HEK293T (cell line): ENCODE data around the gene CCDC69.

Experiments used
- CTCF ChIA-PET: fragments of 350-600 bp; formaldehyde crosslinking; extraction: SDS; loops from one replicate; lab custom pipeline; 2021; ENCODE audit warnings: antibody characterized with exemption, inconsistent platforms; lab: Yijun Ruan, JAX
- POLR2A ChIA-PET: fragments of 350-600 bp; formaldehyde crosslinking; extraction: SDS; loops from one replicate; lab custom pipeline; 2020; ENCODE audit warnings: antibody characterized with exemption, inconsistent platforms; lab: Yijun Ruan, JAX
- DNase-seq: peaks from one replicate; pipeline ENCODE4 v3.0.0; 2012; ENCODE audit warnings: mixed read lengths; ENCODE audit errors: extremely low spot score
- ARNT ChIP-seq: fragments of 450-650 bp; IDR thresholded peaks from 2 replicates; pipeline ENCODE4 v1.6.1; 2017; ENCODE audit warnings: mild to moderate bottlenecking
- BHLHE40 ChIP-seq: fragments of 450-650 bp; IDR thresholded peaks from 2 replicates; pipeline ENCODE4 v1.6.1; 2016; ENCODE audit warnings: mild to moderate bottlenecking, moderate library complexity, borderline replicate concordance
- CTBP1 ChIP-seq: fragments of 450-650 bp; IDR thresholded peaks from 2 replicates; pipeline ENCODE4 v1.6.1; 2016; ENCODE audit warnings: borderline replicate concordance
- ELF4 ChIP-seq: fragments of 450-650 bp; IDR thresholded peaks from 2 replicates; pipeline ENCODE4 v1.6.1; 2017; ENCODE audit warnings: antibody characterized with exemption
- FOXA1 ChIP-seq: fragments of 450-650 bp; IDR thresholded peaks from 2 replicates; pipeline ENCODE4 v1.6.1; 2016; ENCODE audit warnings: mild to moderate bottlenecking
- FOXK2 ChIP-seq: fragments of 450-650 bp; IDR thresholded peaks from 2 replicates; pipeline ENCODE4 v1.6.1; 2016; ENCODE audit warnings: mild to moderate bottlenecking
- FOXM1 ChIP-seq: fragments of 450-650 bp; IDR thresholded peaks from 2 replicates; pipeline ENCODE4 v1.6.1; 2017; ENCODE audit warnings: mild to moderate bottlenecking, borderline replicate concordance
- HDGF ChIP-seq: fragments of 450-650 bp; IDR thresholded peaks from 2 replicates; pipeline ENCODE4 v1.6.1; 2017; ENCODE audit warnings: antibody characterized with exemption, borderline replicate concordance
- L3MBTL2 ChIP-seq: fragments of 450-650 bp; conservative IDR thresholded peaks from 2 replicates; pipeline ENCODE4 v1.6.1; 2016; ENCODE audit warnings: mild to moderate bottlenecking
- LEF1 ChIP-seq: fragments of 450-650 bp; IDR thresholded peaks from 2 replicates; pipeline ENCODE4 v1.6.1; 2017; ENCODE audit warnings: mild to moderate bottlenecking, borderline replicate concordance
- NFRKB ChIP-seq: fragments of 450-650 bp; IDR thresholded peaks from 2 replicates; pipeline ENCODE4 v1.6.1; 2016; ENCODE audit warnings: mild to moderate bottlenecking, moderate library complexity
- SP1 ChIP-seq: fragments of 450-650 bp; IDR thresholded peaks from 2 replicates; pipeline ENCODE4 v1.6.1; 2017
- SUZ12 ChIP-seq: fragments of 450-650 bp; IDR thresholded peaks from 2 replicates; pipeline ENCODE4 v1.6.1; 2016; ENCODE audit warnings: mild to moderate bottlenecking
- TARDBP ChIP-seq: fragments of 450-650 bp; IDR thresholded peaks from 2 replicates; pipeline ENCODE4 v1.6.1; 2016
- ZNF384 ChIP-seq: fragments of 450-650 bp; IDR thresholded peaks from 2 replicates; pipeline ENCODE4 v1.6.1; 2016
- TF ChIP-seq, protein P1 (sequence below): fragments of 450-650 bp; IDR thresholded peaks from 2 replicates; pipeline ENCODE4 v1.6.1; 2016

The CCDC69 gene

DNA sequence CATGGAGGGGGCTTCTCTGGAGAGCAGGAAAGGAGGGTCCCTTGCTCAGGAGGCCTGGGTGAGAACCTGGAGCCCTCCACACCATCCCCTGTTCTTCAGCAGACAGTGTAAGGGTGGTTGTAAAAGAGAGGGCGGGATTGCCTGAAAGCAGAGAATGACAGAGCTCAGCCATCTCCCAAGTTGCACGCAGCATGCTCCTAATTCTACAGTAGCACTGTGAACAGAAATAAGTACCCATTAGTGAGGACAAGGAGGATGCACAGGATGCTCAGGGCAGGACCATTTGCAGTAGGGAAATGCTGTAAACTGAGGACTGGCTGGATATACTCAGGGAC lies 8.4 kb downstream of the CCDC69 start:
- POLR2A ChIA-PET: interaction anchor here (1.2 kb wide), 1 partner anchor 37 kb away, joined by 4 read pairs; the partner anchor contains the start of gene GM2A
- TF ChIP-seq FOXK2 (no peak), CTBP1 (no peak), ARNT (no peak), SUZ12 (no peak), L3MBTL2 (no peak), ZNF384 (no peak), NFRKB (no peak), BHLHE40 (no peak), ELF4 (no peak), SP1 (no peak), TARDBP (no peak), FOXA1 (no peak), FOXM1 (no peak), LEF1 (no peak), HDGF (no peak)
- TF ChIP-seq, protein P1, sequence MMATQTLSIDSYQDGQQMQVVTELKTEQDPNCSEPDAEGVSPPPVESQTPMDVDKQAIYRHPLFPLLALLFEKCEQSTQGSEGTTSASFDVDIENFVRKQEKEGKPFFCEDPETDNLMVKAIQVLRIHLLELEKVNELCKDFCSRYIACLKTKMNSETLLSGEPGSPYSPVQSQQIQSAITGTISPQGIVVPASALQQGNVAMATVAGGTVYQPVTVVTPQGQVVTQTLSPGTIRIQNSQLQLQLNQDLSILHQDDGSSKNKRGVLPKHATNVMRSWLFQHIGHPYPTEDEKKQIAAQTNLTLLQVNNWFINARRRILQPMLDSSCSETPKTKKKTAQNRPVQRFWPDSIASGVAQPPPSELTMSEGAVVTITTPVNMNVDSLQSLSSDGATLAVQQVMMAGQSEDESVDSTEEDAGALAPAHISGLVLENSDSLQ: no peak
- no peak for DNase-seq
- CTCF ChIA-PET: interaction anchor here (0.9 kb wide), 1 partner anchor 89 kb away, joined by 3 read pairs; no protein-coding TSS in a partner anchor

DNA sequence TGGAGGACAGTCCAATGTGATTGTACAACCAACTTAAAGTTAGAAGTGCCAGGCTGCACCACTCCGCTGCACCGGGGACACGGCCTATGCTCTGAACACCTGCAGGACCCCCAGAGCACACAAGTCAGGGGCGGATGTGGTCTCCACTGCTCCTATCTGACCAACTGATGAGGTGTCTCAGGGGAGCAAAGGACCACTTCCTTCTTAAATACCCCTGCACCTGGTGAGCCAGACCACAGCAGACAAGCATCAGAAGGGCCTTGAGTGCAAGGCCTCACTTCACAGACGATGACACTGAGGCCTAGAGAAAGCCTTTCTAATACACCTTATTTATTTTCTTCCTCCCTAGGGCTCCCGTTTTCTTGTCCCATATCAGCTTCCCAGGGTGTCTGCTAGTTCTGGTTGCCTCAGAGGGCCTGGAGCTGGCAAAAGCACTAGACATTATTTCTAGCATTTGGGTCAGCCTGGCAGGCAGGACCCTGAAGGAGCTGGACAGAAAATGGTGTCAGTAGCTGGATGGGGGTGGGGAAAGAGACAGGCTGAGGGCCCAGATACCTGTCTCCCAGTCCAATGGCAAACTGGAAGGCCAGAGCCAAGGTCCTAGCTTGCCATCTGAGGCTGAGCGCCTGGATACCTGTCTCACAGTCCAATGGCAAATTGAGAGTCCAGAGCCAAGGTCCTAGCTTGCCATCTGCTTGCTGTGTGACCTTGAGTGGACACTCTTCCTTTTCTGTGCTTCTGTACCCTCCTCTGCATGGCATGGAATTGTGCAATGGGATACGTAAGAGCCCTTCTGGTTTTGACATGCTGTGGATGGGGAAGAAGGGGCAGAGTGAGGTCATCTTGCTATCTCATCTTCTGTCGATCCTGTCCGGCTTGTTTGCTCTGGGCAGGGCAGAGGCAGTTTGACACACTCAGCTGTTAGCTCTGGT lies 9.0 kb downstream of the CCDC69 start:
- no peak for TF ChIP-seq NFRKB
- TF ChIP-seq FOXK2: no peak
- no peak for TF ChIP-seq ZNF384
- no peak for TF ChIP-seq FOXM1
- no peak for TF ChIP-seq HDGF
- TF ChIP-seq SP1: no peak
- TF ChIP-seq LEF1: no peak
- no peak for DNase-seq
- ChIA-PET POLR2A (interaction anchor here (1.2 to 1.6 kb wide), 4 partner anchors 9 to 134 kb away, joined by 3 to 13 read pairs (median 4); partner anchors contain the start of genes CCDC69, GM2A and TNIP1), CTCF (interaction anchor here (0.9 kb wide), 1 partner anchor 89 kb away, joined by 3 read pairs; no protein-coding TSS in a partner anchor)

DNA sequence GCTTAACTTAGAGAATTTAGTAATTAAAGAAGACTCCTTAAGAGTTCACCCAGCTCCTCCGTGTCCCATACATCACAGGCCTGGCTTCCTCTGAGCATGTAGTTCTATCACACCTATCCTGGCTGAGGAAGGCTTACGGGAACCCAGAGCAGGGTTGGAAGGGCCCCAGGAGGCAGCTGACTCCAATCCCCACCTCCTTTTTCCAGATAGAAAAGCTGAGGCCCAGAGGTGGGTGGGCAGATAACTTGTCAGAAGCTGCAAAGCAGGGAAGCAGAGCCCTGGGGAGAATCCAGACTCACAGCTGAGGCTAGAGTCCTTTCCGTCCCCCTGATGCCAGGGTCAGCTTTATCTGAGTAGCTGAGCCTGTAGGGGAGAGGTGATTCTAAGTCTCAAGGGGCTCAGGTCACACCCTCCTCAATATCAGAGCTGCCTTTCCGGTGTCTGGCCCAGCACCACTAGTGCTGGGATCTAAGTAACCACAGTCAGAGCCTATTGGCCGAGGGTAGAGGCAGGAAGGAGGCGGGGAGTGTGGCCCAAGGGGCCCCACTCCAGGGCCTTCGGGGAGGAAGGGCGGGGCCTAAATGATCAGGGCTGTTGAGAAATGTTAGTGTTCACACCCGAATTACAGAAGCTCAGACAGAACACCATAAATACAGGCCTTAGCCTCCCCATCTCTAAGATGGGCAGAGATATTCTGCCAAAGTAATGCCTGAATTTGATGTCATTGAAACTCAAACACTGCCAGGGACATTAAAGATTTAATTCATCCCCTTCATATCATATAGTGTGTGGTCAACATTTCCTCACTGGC lies 9.9 kb downstream of the CCDC69 start:
- DNase-seq: peak; percentile 44
- POLR2A ChIA-PET: interaction anchor here (1.2 to 1.6 kb wide), 3 partner anchors 9 to 133 kb away, joined by 3 to 13 read pairs (median 3); partner anchors contain the start of genes CCDC69 and TNIP1

DNA sequence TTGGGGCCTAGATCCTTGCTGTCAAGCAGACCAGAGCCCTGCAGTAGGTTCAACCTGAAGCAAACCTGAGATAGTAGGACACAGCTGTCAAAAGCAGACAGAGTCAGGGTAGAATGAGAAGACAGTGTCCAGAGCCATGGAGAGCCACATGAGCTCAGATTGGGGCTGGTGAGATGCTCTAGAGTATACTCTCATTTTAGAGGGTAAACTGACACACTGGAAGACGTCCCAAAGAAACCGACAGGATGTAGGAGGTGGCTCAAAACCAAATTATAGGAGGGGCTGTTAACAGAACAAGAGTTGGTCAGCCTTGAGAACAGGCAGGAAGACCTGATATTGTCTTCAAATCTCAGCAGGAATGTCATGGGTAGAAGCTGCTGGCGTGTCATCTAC lies 11.5 kb downstream of the CCDC69 start:
- no peak for TF ChIP-seq SUZ12
- TF ChIP-seq, protein P1: no peak
- no peak for TF ChIP-seq CTBP1
- TF ChIP-seq FOXK2: no peak
- no peak for TF ChIP-seq BHLHE40
- no peak for TF ChIP-seq TARDBP
- TF ChIP-seq ARNT: no peak
- TF ChIP-seq FOXA1: no peak
- TF ChIP-seq NFRKB: no peak
- TF ChIP-seq ELF4: no peak
- TF ChIP-seq FOXM1: no peak
- TF ChIP-seq HDGF: no peak
- TF ChIP-seq ZNF384: no peak
- TF ChIP-seq SP1: no peak
- TF ChIP-seq LEF1: no peak
- no peak for TF ChIP-seq L3MBTL2
- DNase-seq: no peak
- ChIA-PET POLR2A (interaction anchor here (0.5 to 1.5 kb wide), 2 partner anchors 11 to 562 kb away, joined by 3 to 4 read pairs; no protein-coding TSS in a partner anchor), CTCF (interaction anchor here (1.1 kb wide), 1 partner anchor 12 kb away, joined by 3 read pairs; the partner anchor contains the start of gene CCDC69)

More for the DNA sequence above, 9.9 kb downstream of the CCDC69 start:
- CTCF ChIA-PET: interaction anchor here (0.9 kb wide), 1 partner anchor 14 kb away, joined by 3 read pairs; no protein-coding TSS in a partner anchor
- TF ChIP-seq CTBP1 (no peak), NFRKB (no peak), SP1 (no peak), LEF1 (no peak), SUZ12 (no peak), FOXA1 (no peak), ELF4 (no peak), ZNF384 (no peak), BHLHE40 (no peak), HDGF (no peak), ARNT (no peak)
- TF ChIP-seq, protein P1: no peak

DNA sequence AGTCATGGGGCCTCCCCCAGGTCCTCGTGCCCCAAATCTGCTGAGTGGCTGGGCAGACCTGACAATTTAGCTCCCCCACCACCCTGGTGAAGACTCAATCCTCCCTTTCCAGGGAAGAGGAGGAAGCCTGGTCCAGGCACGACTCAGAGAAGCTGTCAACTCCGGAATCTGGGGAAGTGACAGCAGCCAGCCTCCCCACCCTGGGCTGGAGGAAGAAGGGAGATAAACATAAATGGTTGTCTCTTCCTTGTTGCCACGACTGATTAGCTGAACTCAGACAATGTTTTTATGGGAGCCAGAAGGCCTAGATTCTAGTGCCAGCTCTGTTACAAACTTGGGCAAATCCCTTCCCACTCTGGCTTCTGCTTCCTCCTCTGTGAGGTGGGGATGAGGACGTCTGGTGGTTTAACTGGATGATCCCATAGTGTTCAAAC lies 15.4 kb downstream of the CCDC69 start:
- DNase-seq: no peak
- TF ChIP-seq HDGF: no peak
- no peak for TF ChIP-seq CTBP1
- TF ChIP-seq SUZ12: no peak
- no peak for TF ChIP-seq ARNT
- TF ChIP-seq ELF4: no peak
- no peak for TF ChIP-seq FOXM1
- TF ChIP-seq, protein P1: no peak
- TF ChIP-seq L3MBTL2: no peak
- TF ChIP-seq ZNF384: no peak
- no peak for TF ChIP-seq NFRKB
- no peak for TF ChIP-seq TARDBP
- no peak for TF ChIP-seq LEF1
- TF ChIP-seq SP1: no peak
- POLR2A ChIA-PET: no interaction called here
- CTCF ChIA-PET: no interaction called here
